Measurements from ENCODE around the gene PEA15.
A peak's percentile ranks its signal among the peaks of the same experiment; 100 is the strongest.

The PEA15 gene, protein sequence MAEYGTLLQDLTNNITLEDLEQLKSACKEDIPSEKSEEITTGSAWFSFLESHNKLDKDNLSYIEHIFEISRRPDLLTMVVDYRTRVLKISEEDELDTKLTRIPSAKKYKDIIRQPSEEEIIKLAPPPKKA

GRCh38 chr1:160205242-160206035 lies at the start of gene PEA15:
Gene PEA15 (plus strand): TSS chr1:160205384. CDS start chr1:160211545, 6,161 bp downstream.
- DNase-seq (ENCODE audit: low read depth, low spot score): peak; percentile 44

DNA sequence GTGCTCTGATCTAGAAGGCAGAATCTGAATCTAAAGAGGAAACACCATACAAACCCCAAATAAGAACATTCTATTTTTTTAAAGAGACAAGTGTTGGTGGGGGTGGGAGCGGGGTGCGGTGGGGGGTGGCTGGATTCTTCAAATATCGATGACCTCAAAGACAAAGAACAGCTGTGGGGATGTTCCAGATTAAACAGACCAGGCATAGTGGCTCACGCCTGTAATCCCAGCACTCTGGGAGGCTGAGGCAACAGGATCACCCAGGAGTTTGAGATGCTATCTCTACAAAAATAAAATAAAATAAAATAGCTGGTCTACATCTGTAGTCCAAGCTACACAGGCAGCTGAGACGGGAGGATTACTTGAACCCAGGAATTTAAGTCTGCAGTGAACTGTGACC lies 48.8 kb upstream of the PEA15 start:
- no peak for DNase-seq (ENCODE audit: low read depth, low spot score)

GRCh38 chr1:160157174-160157573 lies 48.0 kb upstream of the PEA15 start:
- no peak for DNase-seq (ENCODE audit: low read depth, low spot score)

GRCh38 chr1:160158031-160158430 lies 47.2 kb upstream of the PEA15 start:
- DNase-seq (ENCODE audit: low read depth, low spot score): no peak

DNA sequence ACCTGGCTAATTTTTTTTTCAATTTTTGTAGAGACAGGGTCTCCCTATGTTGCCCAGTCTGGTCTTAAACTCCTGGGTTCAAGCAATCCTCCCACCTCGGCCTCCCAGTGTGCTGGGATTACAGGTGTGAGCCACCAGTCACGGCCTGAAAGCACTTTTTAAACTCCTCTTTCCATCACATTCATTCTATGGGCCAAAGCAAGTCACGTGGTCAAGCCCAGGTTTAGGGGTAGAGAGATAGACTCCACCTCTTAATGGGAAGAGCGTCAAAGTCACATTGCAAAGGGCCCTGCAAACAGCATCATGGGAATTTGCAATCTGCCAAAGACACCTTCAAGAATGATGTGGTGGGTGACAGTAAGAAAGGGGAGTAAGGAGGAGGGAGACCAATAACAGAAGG lies 46.6 kb upstream of the PEA15 start:
- no peak for DNase-seq (ENCODE audit: low read depth, low spot score)

GRCh38 chr1:160159846-160160245 lies 45.3 kb upstream of the PEA15 start:
- no peak for DNase-seq (ENCODE audit: low read depth, low spot score)

- DNase-seq (ENCODE audit: low read depth, low spot score): no peak
Observed at GRCh38 chr1:160161965-160162705, 43.0 kb upstream of the PEA15 start.

- no peak for DNase-seq (ENCODE audit: low read depth, low spot score)
Observed at GRCh38 chr1:160162931-160163330, 42.3 kb upstream of the PEA15 start.

DNA sequence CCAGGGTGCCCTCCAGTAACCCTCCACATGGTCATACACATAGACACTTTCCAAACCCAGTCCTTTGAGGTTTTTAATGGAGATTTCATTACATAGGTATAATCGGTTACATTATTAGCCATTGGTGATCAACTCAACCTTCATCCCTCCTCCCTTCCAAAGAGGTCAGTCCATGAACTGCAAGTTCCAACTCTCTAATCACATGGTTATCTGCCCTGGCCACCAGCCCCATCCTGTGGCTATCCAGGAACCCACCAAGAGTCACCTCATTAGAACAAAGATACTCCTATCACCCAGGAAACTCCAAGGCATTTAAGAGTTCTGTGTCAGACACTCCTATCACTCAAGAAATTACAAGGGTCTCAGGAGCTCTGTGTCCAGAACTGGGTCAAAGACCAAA lies 41.6 kb upstream of the PEA15 start:
- no peak for DNase-seq (ENCODE audit: low read depth, low spot score)

DNA sequence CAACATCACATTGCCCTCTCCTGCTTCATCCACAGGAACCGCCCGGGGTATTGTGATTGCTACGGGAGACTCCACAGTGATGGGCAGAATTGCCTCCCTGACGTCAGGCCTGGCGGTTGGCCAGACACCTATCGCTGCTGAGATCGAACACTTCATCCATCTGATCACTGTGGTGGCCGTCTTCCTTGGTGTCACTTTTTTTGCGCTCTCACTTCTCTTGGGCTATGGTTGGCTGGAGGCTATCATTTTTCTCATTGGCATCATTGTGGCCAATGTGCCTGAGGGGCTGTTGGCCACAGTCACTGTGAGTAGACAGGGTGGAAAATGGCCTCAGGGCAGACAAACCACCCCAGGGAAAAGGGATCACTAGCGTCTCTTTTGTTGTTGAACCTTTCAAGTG lies 41.1 kb upstream of the PEA15 start:
- DNase-seq (ENCODE audit: low read depth, low spot score): no peak

GRCh38 chr1:160166166-160166868 lies 38.9 kb upstream of the PEA15 start:
- DNase-seq (ENCODE audit: low read depth, low spot score): no peak

DNA sequence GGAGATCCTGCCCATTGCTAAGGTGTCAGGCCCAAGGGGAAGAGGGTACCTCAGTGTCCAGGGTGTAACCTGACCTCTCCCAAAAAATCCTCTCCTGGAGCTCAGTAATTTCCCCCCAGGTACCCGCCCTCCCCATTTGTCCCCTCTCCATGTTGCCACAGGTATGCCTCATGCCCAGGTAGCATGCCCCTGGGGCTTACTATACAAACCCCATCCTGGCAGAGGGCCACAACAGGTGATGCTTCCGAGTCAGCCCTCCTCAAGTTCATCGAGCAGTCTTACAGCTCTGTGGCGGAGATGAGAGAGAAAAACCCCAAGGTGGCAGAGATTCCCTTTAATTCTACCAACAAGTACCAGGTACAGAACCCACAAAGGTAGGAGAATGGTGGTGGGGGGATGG lies 38.1 kb upstream of the PEA15 start:
- DNase-seq (ENCODE audit: low read depth, low spot score): no peak

DNA sequence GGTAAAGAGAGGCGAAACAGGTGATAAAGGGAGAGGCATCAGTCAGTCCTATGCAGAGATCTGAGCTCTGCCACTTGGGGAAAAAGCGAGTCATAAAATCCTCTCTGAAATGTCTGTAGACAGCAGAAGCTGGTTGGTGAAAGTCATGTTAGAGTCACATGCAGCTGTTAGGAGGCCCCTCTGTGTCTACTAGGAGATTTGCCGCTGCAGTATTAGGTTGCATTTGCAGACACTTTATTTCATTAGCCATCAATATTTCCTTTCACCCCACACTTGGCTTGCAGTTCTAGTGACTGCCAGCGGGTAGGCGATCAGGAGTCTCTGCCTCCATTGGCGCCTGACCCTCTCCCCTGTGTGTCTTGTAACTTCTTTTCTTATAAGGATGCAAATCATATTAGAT lies 37.6 kb upstream of the PEA15 start:
- DNase-seq (ENCODE audit: low read depth, low spot score): no peak

DNA sequence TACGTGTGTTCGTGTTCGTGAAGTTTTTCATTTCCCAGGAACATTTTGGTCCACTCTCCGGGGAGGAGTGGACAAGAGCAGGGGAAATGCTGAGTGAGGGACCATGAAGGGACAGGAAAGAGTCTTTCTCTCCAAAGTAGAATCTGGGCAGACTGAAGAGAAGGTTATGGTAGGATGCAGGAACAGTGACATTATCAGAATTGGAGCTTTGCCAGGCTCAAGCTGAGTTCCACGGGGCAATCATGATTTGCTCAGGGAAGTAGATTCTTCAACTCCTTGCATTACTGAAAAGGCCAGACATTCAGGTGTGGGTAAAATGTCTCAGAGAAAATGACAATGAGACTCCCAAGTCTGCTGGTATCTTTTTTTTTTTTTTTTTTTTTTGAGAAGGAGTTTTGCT lies 37.2 kb upstream of the PEA15 start:
- DNase-seq (ENCODE audit: low read depth, low spot score): no peak

DNA sequence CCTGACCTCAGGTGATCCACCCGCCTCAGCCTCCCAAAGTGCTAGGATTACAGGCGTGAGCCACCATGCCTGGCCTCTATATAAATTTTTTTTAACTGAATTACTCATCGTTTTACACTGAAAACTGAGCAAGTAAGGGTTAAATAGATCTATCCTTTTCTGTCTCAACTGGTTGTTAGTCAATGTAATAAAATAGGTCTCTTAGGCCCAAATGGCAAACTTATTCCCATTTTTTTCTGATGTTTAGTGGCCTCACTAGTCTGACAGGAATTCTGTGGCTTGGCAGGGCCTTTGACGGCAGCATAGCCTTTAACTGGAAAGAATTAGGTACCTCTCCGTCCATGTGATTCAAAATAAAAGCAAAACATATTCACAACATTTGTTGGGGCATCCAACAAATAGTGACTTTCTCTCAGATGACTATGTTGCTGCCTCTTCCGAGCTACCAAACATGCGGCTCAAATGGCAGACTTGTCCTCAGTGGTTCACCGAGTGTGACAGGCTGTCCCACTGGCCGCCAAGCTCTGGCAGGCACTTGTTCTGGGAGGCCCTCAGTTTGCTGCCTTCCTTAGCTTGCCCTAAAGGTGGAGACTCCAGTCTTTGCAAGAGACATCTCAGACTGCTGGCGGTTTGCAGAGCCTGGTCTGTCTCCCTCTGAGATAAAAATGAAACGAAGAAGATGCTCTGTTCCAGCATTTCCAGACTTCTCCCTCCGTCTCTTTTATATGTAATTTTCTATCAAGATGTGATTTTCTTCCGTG lies 36.4 kb upstream of the PEA15 start:
- DNase-seq (ENCODE audit: low read depth, low spot score): no peak

GRCh38 chr1:160169553-160170399 lies 35.4 kb upstream of the PEA15 start:
- DNase-seq (ENCODE audit: low read depth, low spot score): no peak

- no peak for DNase-seq (ENCODE audit: low read depth, low spot score)
Observed at GRCh38 chr1:160171354-160171753, 33.8 kb upstream of the PEA15 start.

- no peak for DNase-seq (ENCODE audit: low read depth, low spot score)
Observed at GRCh38 chr1:160171980-160172379, 33.2 kb upstream of the PEA15 start.

DNA sequence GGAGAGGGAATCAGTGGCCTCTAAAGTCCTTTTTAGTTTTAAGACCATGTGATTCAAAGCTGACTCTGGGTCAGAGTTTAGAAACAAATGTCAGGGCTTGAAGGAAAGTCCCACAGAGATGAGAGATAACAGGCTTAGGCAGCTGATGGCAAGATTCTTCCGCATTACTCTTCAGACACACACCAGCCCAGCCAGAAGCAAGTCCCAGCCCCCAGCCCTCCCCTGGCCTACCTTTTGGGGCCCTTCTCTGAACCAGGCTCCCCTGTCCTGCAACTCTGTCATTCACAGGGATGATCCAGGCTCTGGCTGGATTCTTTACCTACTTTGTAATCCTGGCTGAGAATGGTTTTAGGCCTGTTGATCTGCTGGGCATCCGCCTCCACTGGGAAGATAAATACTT lies 28.0 kb upstream of the PEA15 start:
- DNase-seq (ENCODE audit: low read depth, low spot score): no peak

GRCh38 chr1:160177667-160178066 lies 27.5 kb upstream of the PEA15 start:
- no peak for DNase-seq (ENCODE audit: low read depth, low spot score)

DNA sequence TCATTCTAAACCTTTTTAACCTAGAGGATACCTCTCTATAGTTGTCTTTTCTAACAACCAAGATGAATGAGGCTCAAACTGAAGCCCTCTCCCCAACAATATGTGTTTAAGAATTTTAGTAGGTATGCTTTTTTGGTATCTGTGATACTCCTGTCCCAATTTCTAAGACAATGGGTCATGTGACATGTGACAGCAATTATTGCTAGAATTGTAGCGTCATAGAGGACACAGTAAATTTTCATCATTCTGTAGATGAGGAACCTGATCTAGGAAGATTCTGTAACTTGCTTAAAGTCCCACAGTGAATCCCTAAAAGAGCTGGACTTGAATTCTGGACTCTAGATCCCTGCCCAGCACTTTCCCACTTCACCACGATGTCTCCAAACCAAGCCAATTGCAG lies 26.5 kb upstream of the PEA15 start:
- DNase-seq (ENCODE audit: low read depth, low spot score): no peak
